ENCODE data around the gene ALPL.

Gene ALPL

GRCh38 chr1:21622466-21623315, 113.5 kb downstream of the ALPL start:
- Mint-ChIP-seq H3K9me3 (no peaks in the 10 kb centered on the region), H3K27me3 (peaks cover 26% of the 10 kb centered on the region), H3K27ac (no peak overlapping the region), H3K36me3 (ENCODE audit: low read depth) (no peaks in the 10 kb centered on the region), H3K4me3 (peak overlapping the region; percentile 60), H3K4me1 (peaks cover 2% of the 10 kb centered on the region)
- peak; percentile 56 for DNase-seq
- ATAC-seq, result peak; percentile 62

- peaks cover 2% of the 10 kb centered on the region for H3K4me1 Mint-ChIP-seq
- no peaks in the 10 kb centered on the region for H3K36me3 Mint-ChIP-seq (ENCODE audit: low read depth)
- no peaks in the 10 kb centered on the region for H3K9me3 Mint-ChIP-seq
- ATAC-seq, result no peak
- H3K27ac Mint-ChIP-seq, result no peak overlapping the region
- no peak overlapping the region for H3K4me3 Mint-ChIP-seq
- peaks cover 26% of the 10 kb centered on the region for H3K27me3 Mint-ChIP-seq
- DNase-seq, result no peak
Observed at GRCh38 chr1:21623410-21623961, 114.3 kb downstream of the ALPL start.

- no peak for ATAC-seq
- H3K27me3 Mint-ChIP-seq, result peaks cover 26% of the 10 kb centered on the region
Observed at GRCh38 chr1:21624571-21625389, 115.6 kb downstream of the ALPL start.

GRCh38 chr1:21625390-21626190, 116.4 kb downstream of the ALPL start:
- H3K36me3 Mint-ChIP-seq (ENCODE audit: low read depth), result no peaks in the 10 kb centered on the region
- ATAC-seq (no peak), DNase-seq (no peak)
- H3K9me3 Mint-ChIP-seq, result no peaks in the 10 kb centered on the region
- peaks cover 30% of the 10 kb centered on the region for H3K27me3 Mint-ChIP-seq
- no peak overlapping the region for H3K27ac Mint-ChIP-seq
- H3K4me3 Mint-ChIP-seq, result no peak overlapping the region
- peaks cover 2% of the 10 kb centered on the region for H3K4me1 Mint-ChIP-seq

More at GRCh38 chr1:21624571-21625389, 115.6 kb downstream of the ALPL start:
- no peak for DNase-seq
- H3K4me1 Mint-ChIP-seq, result peaks cover 2% of the 10 kb centered on the region
- no peak overlapping the region for H3K27ac Mint-ChIP-seq
- H3K4me3 Mint-ChIP-seq, result no peak overlapping the region
- H3K9me3 Mint-ChIP-seq, result no peaks in the 10 kb centered on the region
- H3K36me3 Mint-ChIP-seq (ENCODE audit: low read depth), result no peaks in the 10 kb centered on the region

GRCh38 chr1:21626921-21627339, 117.7 kb downstream of the ALPL start:
- Mint-ChIP-seq H3K9me3 (no peaks in the 10 kb centered on the region), H3K4me1 (peaks cover 2% of the 10 kb centered on the region), H3K4me3 (no peak overlapping the region), H3K27ac (no peak overlapping the region), H3K36me3 (ENCODE audit: low read depth) (no peaks in the 10 kb centered on the region), H3K27me3 (peaks cover 24% of the 10 kb centered on the region)
- ATAC-seq, result no peak
- DNase-seq, result no peak

Data from activated naive CD8-positive, alpha-beta T cell treated with anti-CD3 and anti-CD28 coated beads, Interleukin-2, amount 50 U/mL, for 24 hours (primary cell).